RWPE1 (cell line): Measurements from ENCODE around the gene CLSTN2.

Experiments
- CTCF ChIA-PET: fragments of 350-600 bp; sonication (Branson Sonifier 250); formaldehyde crosslinking; extraction: SDS; loops from one replicate; lab custom pipeline; 2021; lab: Yijun Ruan, JAX
- POLR2A ChIA-PET: fragments of 400-600 bp; formaldehyde crosslinking; extraction: SDS; loops from one replicate; lab custom pipeline; 2020; ENCODE audit warnings: antibody characterized with exemption; ENCODE audit not compliant: low non-redundant PET; lab: Yijun Ruan, JAX
- DNase-seq: peaks from one replicate; pipeline ENCODE4 v3.0.0; 2012; ENCODE audit warnings: low spot score
- H3K27ac ChIP-seq: fragments of 450-650 bp; 2 replicates; pipeline ENCODE4 v1.5.1; 2017
- TF ChIP-seq, protein P1 (sequence below): fragments of 450-650 bp; conservative IDR thresholded peaks from 2 replicates; pipeline ENCODE4 v1.5.1; 2017; ENCODE audit warnings: low read depth, mild to moderate bottlenecking

The CLSTN2 gene

DNA sequence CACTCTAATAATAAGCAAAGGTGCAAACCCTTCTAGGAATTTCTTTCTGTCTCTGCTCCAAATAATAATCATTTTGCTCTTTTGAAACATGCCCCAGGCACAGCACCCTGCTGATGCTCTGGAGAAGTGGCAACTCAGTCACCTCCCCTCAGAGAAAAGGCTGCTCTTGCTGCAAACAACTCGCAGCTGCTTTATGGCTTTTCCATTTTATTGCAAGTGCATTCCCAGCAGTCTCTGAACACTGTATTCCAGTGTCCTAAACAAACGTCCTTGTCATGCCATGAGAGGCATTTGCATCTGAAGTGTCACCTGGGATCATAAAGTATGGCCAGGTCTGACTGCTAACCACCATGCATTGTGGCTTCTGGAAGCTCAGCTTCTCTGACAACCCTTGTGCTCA lies 384.8 kb downstream of the CLSTN2 start:
- no peak for DNase-seq
- ChIA-PET POLR2A (no interaction called here), CTCF (no interaction called here)
- TF ChIP-seq, protein P1, sequence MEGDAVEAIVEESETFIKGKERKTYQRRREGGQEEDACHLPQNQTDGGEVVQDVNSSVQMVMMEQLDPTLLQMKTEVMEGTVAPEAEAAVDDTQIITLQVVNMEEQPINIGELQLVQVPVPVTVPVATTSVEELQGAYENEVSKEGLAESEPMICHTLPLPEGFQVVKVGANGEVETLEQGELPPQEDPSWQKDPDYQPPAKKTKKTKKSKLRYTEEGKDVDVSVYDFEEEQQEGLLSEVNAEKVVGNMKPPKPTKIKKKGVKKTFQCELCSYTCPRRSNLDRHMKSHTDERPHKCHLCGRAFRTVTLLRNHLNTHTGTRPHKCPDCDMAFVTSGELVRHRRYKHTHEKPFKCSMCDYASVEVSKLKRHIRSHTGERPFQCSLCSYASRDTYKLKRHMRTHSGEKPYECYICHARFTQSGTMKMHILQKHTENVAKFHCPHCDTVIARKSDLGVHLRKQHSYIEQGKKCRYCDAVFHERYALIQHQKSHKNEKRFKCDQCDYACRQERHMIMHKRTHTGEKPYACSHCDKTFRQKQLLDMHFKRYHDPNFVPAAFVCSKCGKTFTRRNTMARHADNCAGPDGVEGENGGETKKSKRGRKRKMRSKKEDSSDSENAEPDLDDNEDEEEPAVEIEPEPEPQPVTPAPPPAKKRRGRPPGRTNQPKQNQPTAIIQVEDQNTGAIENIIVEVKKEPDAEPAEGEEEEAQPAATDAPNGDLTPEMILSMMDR, result no peak
- no peak overlapping the region for H3K27ac ChIP-seq

DNA sequence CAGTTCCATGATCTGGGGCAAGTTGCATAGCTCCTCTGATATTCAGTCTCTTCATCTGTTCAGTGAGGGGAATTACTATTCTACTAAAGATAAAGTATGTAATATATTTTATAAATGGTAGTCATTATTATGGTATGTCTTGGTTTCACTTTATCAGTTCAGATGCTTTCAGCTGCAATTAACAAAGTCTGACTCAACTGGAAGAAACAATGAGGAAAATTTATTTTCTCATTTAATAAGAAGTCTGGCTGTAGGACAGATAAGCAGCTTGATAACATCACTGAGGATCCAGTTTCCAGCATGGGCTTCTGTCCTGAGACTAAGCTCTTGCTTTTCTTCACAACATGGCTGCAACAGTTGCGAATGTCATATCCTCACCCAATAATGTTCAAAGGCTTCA lies 388.6 kb downstream of the CLSTN2 start:
- ChIA-PET POLR2A (no interaction called here), CTCF (no interaction called here)
- no peak for DNase-seq

DNA sequence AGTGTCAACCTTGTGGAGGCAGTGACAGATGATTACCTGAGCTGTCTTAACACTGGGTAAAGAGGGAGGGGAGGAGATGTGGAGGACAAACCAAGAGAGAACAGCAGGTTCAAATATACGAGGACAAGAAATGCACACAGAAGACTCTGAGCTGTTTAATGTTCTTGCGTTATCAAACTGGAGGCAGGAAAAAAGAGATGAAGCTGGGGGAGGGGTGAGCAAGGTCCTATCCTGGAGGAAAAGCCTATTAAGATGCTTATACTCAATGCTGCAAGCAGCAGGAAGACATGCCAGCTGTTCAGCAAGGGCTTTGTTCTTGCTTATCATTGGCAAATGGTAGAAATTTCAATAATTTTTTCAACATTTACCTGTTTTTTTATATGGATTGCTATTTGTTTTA lies 397.1 kb downstream of the CLSTN2 start:
- DNase-seq, result no peak
- TF ChIP-seq, protein P1, result no peak
- ChIA-PET POLR2A (no interaction called here), CTCF (interaction anchor here (0.6 kb wide), 1 partner anchor 12 kb away, joined by 3 read pairs; no protein-coding TSS in a partner anchor)
- H3K27ac ChIP-seq, result no peak overlapping the region

More for the DNA sequence above, 388.6 kb downstream of the CLSTN2 start:
- TF ChIP-seq, protein P1, result no peak
- no peak overlapping the region for H3K27ac ChIP-seq

DNA sequence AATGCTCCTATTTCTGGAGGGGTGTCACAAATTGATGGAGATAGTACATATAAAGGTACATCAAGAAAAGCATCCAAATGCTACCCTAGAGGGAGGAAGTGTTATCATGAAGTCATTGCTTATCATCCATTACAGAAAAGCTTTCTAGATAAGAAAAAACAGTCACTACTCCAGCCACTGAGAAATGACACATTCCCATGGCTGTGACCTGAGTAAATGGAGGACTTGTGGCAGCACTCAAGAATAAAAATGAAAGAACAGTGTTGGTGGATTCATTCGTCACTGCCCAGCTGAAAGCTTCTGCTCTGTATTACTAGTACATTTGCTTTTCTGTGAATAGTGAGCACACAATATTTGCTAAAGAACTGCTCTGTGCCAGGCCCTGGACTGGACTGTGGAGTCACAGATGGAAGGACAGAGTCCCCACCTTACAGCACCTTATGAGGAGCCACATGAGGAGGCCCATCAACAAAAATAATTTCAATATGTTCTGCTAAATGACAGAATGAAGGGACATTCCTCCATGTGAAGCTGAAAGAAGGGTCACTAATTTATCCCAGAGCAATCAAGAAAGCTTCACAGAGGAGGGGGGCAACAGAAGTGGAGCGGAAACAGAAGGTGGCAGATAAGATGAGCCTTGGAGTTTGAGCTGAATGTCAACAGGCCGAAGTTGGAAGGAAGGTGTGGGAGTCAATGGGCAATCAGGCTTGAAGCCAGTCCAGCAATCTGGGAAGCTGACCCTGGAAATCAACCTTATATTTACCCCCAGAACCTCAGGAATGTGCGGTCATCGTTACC lies 399.3 kb downstream of the CLSTN2 start:
- no peak overlapping the region for H3K27ac ChIP-seq
- CTCF ChIA-PET, result no interaction called here
- no peak for DNase-seq
- POLR2A ChIA-PET, result no interaction called here
- TF ChIP-seq, protein P1, result no peak

DNA sequence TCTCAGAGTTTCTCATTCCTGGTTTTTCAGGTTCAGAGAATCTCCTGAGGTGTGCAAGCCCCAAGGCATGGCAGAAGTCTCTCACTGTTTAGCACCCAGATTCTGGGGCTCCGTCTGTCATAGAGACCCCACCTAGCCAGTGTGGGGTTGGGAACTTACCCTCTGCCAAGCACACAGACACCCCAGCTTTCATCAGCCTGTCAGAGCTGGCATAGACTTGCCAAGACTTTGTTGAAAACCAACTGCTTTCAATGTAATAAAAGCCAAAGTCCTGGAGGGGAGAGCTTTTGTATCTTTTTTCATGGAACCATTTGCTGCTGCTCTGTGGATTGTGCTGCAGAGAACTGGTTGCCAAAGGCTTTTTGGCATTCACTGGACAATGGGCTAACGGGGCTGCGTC lies 401.5 kb downstream of the CLSTN2 start:
- ChIA-PET POLR2A (no interaction called here), CTCF (no interaction called here)
- TF ChIP-seq, protein P1, result no peak
- H3K27ac ChIP-seq, result no peak overlapping the region
- no peak for DNase-seq

DNA sequence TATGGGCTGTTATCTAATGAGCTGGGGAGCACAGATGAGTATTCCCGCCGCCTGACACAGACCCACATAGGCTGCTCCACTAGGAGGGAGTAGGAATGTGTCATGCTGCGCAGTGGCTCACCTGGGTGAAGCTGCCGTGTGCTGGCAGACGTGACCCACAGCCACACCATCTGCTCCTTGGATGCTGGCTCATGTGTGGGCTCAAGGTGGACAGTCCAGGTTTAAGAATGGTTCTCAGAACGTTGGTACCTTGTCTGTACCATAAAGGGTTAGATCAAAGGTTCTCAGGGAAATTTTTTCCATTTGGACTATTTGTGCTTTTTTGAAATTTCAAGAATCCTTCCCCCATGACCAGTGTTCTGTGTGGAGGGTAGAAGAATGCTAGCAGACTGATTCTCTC lies 403.9 kb downstream of the CLSTN2 start:
- ChIA-PET POLR2A (no interaction called here), CTCF (no interaction called here)
- H3K27ac ChIP-seq, result no peak overlapping the region
- TF ChIP-seq, protein P1, result no peak
- no peak for DNase-seq
